Measurements from ENCODE around the gene KIAA0319L.
"Not testable (repeated sequence)": the region's sequence is repeated elsewhere in the genome, so short reads cannot be mapped to it uniquely, and the experiment has no call there.

KIAA0319L gene

DNA sequence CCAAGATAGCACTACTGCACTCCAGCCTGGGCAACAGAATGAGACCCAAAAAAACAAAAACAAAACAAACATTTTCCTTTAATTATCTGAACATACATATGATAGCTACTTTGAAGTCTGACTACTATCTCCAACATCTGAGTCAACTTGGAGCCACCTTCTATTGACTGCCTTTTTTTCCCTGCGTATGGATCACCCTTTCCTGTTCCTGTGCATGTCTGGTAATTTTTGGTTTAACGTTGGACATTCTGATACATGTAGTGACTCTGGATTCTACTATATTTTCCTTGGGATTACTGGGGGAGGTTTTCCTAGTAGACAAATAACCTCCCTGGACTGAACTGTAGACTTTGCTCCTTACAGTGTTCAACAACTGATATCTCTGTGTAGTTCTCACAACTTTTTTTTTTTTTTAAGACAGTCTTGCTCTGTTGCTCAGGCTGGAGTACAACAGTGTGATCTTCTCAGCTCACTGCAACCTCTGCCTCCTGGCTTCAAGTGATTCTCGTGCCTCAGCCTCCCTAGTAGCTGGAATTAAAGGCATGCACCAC lies 70.3 kb downstream of the KIAA0319L start:
- DNase-seq (ENCODE audit: low read depth) = no peak

GRCh38 chr1:35481229-35481628 lies 76.0 kb downstream of the KIAA0319L start:
- no peak for DNase-seq (ENCODE audit: low read depth)

GRCh38 chr1:35477870-35478269 lies 79.3 kb downstream of the KIAA0319L start:
- DNase-seq (ENCODE audit: low read depth) = no peak

DNA sequence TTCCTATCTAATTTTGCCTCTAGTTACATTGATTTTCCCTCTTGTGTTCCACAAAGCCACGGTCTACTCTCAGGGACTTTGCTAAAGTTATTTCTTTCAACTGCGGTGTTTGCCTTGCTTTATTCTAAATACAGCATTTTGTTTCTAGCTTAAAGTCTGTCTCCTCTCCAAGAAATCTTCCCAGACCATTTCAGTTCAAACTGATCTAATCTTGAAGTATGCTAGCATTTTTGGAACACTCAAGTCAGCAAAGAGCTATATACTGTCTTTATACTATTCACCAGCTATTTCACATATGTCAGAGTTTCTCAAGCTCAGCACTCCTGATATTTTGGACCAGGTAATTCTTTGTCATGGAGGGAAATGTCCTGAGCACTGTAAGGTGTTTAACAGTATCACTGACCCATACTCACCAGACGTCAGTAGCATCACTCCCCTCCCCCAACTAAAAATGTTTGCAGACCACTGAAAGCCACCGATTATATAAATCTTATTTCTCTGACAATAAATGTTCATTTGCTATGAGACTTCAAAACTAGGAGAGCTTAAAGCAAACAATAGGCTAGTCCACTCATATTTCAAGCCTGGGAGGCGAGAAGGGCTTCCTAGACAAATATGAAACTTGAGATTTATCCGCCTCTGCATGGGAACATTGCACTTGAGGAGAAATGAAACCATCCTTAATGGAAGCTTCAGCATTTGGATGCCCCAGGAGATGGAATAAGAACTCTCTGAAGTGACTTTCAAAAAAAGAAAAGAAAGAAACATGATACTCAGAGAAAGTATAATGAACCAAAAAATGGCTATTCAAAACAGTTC lies 81.1 kb downstream of the KIAA0319L start:
- DNase-seq (ENCODE audit: low read depth) = no peak

- DNase-seq (ENCODE audit: low read depth) = no peak
These were observed 81.8 kb downstream of the KIAA0319L start for GRCh38 chr1:35475356-35475755.

DNA sequence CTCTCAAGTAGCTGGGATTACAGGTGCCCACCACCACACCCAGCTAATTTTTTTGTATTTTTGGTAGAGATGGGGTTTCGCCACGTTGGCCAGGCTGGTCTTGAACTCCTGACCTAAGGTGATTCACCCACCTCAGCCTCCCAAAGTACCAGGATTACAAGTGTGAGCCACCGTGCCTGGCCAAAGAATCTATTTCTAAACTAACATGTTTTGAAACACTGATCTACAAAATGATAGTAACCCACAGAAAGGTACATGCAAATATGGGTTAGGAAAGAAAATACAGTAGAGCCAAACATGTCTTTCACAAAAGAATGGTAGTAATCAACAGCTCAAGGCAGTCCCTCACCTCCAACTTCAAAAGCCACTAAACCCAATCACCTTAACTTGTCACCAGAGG lies 84.0 kb downstream of the KIAA0319L start:
- DNase-seq (ENCODE audit: low read depth) = not testable (repeated sequence)

DNA sequence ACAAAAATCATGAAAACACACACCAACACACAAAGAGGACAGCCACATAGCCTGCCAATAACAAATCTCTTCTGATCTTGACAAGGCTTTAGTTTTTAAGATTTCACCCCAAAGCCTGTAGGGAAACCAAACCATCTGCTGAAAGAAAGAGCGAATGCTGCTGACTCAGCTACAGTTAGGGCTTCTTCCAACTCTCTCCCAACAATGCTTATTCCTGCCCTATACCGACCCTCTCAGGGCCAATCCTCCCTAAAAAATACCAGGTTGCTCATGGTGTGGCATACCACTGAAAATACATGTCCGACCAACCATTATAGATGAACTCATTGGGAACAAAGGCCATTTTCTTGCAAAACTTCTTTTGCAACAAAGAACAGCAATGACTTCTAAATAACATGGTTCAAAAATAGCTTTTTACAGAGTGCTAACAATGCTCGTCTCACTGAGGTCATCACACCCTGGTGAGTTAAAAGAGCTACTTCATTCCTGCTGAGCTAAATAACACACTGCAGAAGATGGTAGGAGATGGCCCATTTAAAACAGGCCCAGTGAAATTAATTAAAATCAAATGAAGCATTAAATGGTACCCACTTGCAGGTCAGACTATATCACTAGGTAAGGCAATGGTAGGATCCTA lies 86.1 kb downstream of the KIAA0319L start:
- DNase-seq (ENCODE audit: low read depth) = no peak

GRCh38 chr1:35466120-35466519 lies 91.1 kb downstream of the KIAA0319L start:
- DNase-seq (ENCODE audit: low read depth) = no peak

- not testable (repeated sequence) for DNase-seq (ENCODE audit: low read depth)
These were observed 93.5 kb downstream of the KIAA0319L start for GRCh38 chr1:35463749-35464148.

DNA sequence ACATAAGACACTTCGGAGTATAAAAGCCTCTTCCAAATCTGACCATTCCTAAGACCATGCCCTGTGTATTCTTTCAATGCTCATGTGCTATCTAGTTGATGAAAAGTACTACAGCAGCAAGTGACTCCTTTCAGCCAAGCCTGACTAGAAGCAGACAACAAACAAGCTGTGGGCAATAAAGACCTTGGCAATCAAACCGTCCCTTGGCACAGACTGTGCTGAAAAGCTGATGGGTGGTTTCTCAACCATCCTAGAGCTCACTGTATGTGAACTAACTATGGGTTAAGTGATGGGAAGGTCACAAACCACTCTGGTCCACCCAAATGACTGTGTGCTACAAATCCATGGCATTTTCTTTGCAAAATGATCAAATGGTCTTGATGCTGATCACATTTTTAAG lies 94.0 kb downstream of the KIAA0319L start:
- no peak for DNase-seq (ENCODE audit: low read depth)

GRCh38 chr1:35461966-35462651 lies 95.1 kb downstream of the KIAA0319L start:
- DNase-seq (ENCODE audit: low read depth) = no peak

DNA sequence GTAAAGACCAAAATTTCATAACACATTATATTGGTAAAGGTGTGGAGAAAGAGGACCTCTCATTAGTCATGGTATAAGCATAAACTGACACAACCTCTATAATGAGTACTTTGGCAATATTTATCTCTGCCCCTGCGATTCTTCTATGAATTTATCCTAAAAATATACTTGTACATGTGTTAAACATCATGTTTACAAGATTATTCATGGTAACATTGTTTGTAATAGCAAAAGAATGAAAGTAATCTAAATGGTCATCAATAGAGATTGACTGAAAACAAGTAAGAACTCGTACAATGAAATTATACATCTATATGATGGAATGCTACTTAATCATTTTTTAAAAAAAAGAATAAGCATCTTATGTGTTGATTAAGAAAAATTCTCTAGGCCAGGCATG lies 96.4 kb downstream of the KIAA0319L start:
- no peak for DNase-seq (ENCODE audit: low read depth)

- peak; percentile 44 for DNase-seq (ENCODE audit: low read depth)
These were observed 102.6 kb downstream of the KIAA0319L start for GRCh38 chr1:35454616-35455015.

DNA sequence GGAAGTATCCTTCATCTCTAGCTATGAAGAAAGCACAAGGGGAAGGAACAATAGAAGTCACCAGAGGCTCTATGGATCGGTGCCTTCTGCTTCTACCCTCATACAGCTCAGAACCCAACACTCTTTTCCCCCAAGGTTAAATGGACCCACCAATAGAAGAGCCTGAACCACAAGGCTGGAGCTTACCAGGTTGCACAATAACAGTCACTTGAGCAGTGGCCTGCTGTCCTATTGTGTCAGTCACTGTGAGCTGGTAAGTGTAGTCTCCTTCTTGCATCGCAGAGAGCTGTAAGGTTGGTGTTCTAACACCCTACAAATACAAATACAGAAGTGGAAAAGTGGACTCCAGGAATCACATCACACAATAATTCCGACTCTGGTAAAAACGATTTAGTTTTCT lies 103.0 kb downstream of the KIAA0319L start:
- DNase-seq (ENCODE audit: low read depth) = no peak

DNA sequence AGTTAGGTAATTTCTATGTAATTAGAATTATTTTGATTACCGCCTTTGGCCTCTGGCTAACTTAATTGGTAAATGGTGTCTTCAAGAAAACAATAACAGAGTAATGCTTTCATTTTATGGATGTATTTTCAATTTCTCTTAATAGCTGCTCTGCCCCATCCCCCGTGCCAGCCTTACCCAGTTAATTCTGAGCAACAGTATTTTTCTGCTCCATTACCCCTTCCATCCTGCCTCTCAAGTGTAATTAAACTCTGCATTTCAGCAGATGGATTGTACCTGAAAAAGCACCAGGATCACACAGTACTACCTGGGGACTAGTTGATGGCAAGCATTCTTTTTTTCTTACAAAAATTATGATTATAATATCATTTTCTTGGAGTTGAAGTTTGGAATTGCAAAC lies 104.2 kb downstream of the KIAA0319L start:
- DNase-seq (ENCODE audit: low read depth) = no peak

- peak; percentile 78 for DNase-seq (ENCODE audit: low read depth)
These were observed 105.0 kb downstream of the KIAA0319L start for GRCh38 chr1:35452106-35452774.

DNA sequence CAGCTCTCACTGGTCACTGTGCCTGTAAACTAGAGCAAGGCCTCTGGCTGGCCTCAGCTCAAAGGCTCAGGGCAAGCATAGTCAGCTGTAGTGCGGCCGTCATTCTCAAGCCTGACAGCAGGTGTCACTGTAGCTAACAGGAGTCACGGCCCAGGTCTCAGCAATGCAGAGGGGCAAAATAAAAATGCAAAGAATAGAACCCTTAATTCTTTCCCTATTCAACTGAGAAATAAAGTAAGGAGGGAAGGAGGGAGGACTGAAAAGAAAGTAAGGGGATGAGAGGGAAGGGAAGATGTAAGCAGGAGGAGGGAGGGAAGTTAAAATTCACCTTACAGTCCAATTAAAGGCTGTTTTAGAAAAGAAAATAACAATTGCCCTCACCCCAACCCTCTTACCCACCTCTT lies 106.1 kb downstream of the KIAA0319L start:
- peak; percentile 68 for DNase-seq (ENCODE audit: low read depth)

GRCh38 chr1:35449334-35450008 lies 107.7 kb downstream of the KIAA0319L start:
- DNase-seq (ENCODE audit: low read depth) = peak; percentile 95

DNA sequence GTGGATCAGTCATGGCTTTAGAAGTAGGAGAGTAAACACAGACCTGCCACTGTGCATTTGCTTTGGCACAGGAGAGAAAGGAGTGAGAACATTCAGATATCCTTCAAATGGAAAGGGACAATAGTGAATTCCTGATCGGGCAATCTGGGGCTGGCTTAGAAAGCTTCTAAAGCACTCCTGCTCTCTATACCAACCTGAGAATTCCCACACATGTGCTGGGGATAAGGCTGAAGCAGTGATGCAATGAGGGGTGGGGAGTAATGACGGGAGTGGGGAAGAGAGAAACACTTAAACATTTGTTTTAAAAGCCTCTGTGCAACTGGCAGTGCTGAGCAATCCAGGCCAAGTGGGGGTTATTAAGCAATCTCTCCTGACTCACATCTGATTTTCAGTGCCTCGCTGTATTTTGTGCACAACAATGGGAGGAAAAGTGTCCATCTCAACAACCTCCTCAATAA lies 108.8 kb downstream of the KIAA0319L start:
- DNase-seq (ENCODE audit: low read depth) = peak; percentile 93

DNA sequence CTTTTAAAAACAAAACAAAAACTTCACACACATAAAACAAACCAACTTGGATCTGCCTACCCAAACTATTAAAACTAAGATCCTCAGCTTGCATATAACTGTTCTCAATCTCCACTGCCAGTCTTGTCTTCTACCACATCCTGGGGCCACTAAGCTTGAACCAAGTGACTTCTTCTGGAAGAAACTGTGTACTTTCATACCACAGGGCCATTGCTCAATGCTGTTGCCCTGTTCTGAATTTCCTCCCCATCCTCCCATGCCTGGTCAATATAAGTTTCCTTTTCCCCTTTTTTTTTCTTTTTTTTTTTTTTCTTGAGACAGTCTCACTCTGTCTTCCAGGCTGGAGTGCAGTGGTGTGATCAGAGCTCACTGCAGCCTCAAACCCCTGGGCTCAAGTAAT lies 109.9 kb downstream of the KIAA0319L start:
- DNase-seq (ENCODE audit: low read depth) = no peak

DNA sequence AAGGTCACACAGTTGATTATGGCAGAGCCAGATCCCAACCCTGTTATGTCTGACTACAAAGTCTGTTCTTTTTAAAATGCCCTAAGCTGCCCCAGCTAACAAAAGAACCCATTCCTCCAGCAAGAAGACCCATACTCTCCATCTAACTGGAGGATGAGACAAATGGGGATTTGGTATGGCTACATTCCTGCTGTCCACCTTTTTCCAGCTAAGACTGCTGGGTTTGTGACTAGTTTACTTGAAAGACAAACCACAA lies 112.8 kb downstream of the KIAA0319L start:
- no peak for DNase-seq (ENCODE audit: low read depth)
